WI38 (cell line): ENCODE data around the gene KRTAP2-2.
"Not testable (repeated sequence)": the region's sequence is repeated elsewhere in the genome, so short reads cannot be mapped to it uniquely, and the experiment has no call there.

Experiments used
- H3K4me3 ChIP-seq: 2 replicates; pipeline ENCODE4 v1.5.1; 2011; ENCODE audit warnings: low read depth, mild to moderate bottlenecking, control low read depth, low read length
- CTCF ChIP-seq: IDR thresholded peaks from 2 replicates; pipeline ENCODE4 v1.5.1; 2012; ENCODE audit warnings: low read depth, mild to moderate bottlenecking, control low read depth, low read length

The KRTAP2-2 gene

GRCh38 chr17:41064301-41064700, 9.3 kb upstream of the KRTAP2-2 start:
- H3K4me3 ChIP-seq, result no peak overlapping the region
- TF ChIP-seq CTCF, result no peak

- H3K4me3 ChIP-seq, result no peak overlapping the region
- TF ChIP-seq CTCF, result no peak
Measured at GRCh38 chr17:41063449-41063848, 8.4 kb upstream of the KRTAP2-2 start.

GRCh38 chr17:41061964-41062363, 6.9 kb upstream of the KRTAP2-2 start:
- H3K4me3 ChIP-seq, result no peak overlapping the region
- no peak for TF ChIP-seq CTCF

DNA sequence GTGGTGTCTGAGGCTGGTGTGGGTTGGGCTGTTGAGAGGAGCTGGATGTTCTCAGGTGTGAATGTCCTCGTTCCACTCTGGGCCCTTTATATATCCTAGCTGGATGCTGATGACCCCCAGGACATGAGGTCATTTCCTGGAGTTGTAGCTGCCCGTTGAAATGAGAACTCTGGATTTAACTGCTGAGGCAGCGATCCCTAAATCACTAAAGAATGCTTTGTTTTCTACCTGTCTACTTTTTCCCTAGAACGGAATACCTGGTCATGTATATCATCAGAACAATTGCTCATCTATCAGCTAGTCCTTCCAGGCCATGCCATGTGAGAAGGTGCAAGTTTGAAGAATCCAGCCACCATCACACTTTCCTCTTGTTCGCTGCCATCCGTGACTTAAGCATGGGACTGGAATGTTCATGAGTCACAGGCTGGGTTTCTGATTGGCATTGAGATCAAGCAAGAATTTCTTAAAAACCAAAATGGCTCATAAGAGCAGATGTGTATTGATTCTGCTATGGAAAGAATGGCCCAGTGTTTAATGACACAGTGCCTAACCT, 5.1 kb upstream of the KRTAP2-2 start, which contains the start of gene KRTAP2-3:
Gene KRTAP2-3, minus strand, starts transcription at position 63 of the 553 bp plus-strand sequence. CDS start 64 bp downstream, outside the sequence.
- no peak for TF ChIP-seq CTCF
- H3K4me3 ChIP-seq, result no peak within 1 kb of the TSS

- not testable (repeated sequence) for H3K4me3 ChIP-seq
Measured at GRCh38 chr17:41059276-41060051, 4.4 kb upstream of the KRTAP2-2 start.

DNA sequence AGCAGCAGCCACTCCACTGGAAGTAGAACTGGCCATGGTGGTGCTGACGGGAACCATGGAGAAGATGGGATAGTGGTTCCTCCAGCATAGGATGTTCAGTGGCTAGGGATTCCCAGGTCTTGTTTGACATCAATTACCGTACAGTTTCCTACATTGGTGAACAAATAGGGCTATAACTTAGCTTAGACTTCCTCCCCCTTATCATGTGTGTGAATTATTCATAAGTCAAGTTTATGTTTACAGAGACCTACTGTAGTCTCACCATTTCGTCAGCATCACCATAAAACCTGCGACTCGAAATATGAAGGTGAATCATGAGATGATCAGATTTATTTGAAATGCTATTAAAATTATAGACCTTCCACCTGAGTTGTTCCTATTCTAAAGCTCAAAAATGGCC, 3.7 kb upstream of the KRTAP2-2 start:
- TF ChIP-seq CTCF, result no peak
- H3K4me3 ChIP-seq, result no peak overlapping the region

GRCh38 chr17:41057547-41057946, 2.5 kb upstream of the KRTAP2-2 start:
- TF ChIP-seq CTCF, result no peak
- H3K4me3 ChIP-seq, result no peak overlapping the region

DNA sequence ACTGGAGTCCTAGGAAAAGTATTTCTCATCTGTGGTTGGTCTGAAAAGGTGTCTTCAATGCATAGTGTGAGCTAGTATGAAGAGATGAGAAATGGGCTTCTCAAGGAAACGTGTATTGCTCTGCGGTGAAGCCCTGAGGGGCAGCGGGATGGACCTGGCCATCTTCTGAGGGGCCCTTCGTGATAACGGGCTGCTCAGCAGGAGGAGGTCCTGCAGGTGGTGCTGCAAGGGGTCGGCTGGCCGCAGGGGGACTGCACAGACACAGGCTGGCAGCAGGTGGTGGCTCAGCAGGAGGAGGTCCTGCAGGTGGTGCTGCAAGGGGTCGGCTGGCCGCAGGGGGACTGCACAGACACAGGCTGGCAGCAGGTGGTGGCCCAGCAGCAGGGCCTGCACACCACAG, 474 bp downstream of the KRTAP2-2 start:
- not testable (repeated sequence) for H3K4me3 ChIP-seq
